ENCODE data around the gene PRRT4. TPM values are rescaled to one million over a fixed set of nuclear protein-coding genes. Genes with fewer than 3 reads are reported as not detected.
A peak's percentile ranks its signal among the peaks of the same experiment; 100 is the strongest.

Gene PRRT4
- total and polyA plus RNA-seq, 8 donors = 0.21 to 0.75 (median 0.46) TPM; not detected in 4

DNA sequence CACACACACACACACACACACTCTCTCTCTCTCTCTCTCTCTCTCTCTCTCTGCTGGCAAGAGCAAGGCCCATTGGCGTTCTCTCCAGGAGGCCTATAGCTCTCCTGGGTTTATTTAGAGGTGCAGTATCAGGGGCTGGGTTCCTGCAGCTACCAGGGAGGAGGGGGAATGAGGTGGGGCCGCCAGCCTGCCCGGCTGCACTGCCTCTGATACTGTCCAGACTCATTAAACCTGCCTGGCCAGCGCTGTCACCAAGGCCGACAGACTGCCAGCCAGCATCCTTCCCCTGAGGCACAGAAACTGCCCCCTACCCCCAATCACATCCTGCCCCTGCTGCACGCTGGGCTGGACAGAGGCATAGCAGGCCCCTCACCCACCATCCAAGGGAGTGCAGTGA is 4.3 kb downstream of the PRRT4 start:
- H3K4me3 ChIP-seq = no peak overlapping the region
- WGBS, 2 donors = 71 to 72% methylated on average over 6 of the region's 6 CpGs
- no peaks in the 10 kb centered on the region for H3K27me3 ChIP-seq
- ATAC-seq (no peak), FAIRE-seq (no peak), DNase-seq (peak in 1 of 6 donors; percentile 38)
- no peak overlapping the region for H3K27ac ChIP-seq
- no peaks in the 10 kb centered on the region for H3K9me3 ChIP-seq
- no peaks in the 10 kb centered on the region for H3K36me3 ChIP-seq
- H3K4me1 ChIP-seq = no peaks in the 10 kb centered on the region
- TF ChIP-seq, protein P1, sequence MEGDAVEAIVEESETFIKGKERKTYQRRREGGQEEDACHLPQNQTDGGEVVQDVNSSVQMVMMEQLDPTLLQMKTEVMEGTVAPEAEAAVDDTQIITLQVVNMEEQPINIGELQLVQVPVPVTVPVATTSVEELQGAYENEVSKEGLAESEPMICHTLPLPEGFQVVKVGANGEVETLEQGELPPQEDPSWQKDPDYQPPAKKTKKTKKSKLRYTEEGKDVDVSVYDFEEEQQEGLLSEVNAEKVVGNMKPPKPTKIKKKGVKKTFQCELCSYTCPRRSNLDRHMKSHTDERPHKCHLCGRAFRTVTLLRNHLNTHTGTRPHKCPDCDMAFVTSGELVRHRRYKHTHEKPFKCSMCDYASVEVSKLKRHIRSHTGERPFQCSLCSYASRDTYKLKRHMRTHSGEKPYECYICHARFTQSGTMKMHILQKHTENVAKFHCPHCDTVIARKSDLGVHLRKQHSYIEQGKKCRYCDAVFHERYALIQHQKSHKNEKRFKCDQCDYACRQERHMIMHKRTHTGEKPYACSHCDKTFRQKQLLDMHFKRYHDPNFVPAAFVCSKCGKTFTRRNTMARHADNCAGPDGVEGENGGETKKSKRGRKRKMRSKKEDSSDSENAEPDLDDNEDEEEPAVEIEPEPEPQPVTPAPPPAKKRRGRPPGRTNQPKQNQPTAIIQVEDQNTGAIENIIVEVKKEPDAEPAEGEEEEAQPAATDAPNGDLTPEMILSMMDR (IDR thresholded peaks at IDR 0.05) = no peak
- intact Hi-C loops (cut with DNase I) = no loop called here

DNA sequence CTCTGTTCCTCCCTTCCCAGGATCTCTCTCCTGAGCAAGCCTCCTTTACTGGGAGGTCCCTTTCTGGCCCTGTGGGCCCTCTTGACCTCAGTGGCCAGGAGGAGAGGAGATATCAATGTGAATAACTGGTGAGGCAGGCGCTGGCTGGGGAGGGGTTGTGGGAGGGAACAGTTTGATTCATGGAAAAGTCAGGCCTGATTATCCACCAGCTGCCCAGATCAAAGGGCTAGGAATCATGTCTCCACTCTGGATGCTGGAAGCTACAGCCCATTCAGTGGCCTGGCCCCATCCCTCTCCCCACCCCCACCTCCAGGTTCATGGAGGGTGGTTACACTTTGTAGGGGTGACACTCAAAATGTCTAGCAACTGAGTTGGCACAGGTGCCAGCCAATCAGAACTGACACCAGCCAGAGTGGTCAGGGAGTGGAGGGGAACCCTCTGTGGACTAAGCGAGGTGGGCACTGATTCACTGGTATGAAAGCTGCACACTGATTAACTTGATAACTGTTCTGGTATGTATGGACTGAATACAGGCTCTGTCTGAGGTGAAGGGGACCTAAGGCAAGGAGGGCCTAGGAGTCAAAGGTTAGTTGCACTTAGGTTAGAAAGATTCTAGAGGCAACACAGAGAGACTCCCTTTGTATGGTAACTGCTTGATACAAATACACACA is 4.8 kb downstream of the PRRT4 start:
- Histone ChIP-seq H3K4me3 (no peak overlapping the region), H3K36me3 (no peaks in the 10 kb centered on the region), H3K27ac (no peak overlapping the region), H3K27me3 (no peaks in the 10 kb centered on the region), H3K4me1 (no peaks in the 10 kb centered on the region), H3K9me3 (no peaks in the 10 kb centered on the region)
- FAIRE-seq = no peak
- DNase-seq = no peak
- TF ChIP-seq, protein P1 (IDR thresholded peaks at IDR 0.05) = no peak
- 85 to 89% methylated on average over 2 of the region's 2 CpGs for WGBS, 2 donors
- no peak for ATAC-seq
- intact Hi-C loops (cut with DNase I) = no loop called here

DNA sequence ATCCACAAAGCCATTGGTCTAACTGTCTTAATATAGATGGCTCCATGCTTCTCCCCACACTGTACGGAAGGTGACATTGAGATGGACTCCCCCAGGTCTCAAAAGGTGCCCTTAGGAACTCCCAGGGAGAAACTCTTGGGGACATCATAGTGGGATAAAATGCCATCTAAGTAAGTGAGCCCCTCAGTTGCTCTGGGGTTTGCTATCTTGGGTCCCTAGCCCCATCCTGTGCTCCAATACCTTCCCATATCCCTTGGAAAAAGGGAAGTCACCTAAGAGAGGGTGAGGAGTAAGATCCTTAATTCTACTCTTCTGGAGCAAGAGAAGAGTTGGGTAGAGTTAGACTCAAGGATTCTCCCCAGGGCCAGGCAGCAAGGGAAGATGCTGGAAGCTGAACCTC is 7.9 kb downstream of the PRRT4 start:
- H3K27ac ChIP-seq = no peak overlapping the region

DNA sequence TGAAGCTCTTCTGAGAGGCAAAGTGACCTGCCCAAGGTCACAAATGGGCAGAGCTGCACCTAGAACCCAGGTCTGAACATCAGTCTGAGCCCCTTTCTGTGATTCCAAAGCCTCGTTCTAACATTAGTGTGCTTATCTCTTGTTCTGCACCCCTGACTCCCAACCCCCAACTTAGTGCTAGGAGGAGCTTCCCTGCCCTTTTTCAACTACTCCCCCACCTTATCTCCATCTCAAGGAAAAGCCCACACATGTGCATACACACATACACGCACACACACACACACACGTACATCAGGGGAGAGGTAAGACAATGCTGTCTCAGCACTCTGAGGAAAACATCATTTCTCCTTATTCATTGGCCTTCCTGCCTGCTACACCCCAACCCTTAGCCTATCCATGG is 8.3 kb downstream of the PRRT4 start:
- no peak for DNase-seq
- no peaks in the 10 kb centered on the region for H3K4me1 ChIP-seq
- intact Hi-C loops (cut with DNase I) = no loop called here
- no peak for ATAC-seq
- no peak for FAIRE-seq
- H3K4me3 ChIP-seq = no peak overlapping the region
- no peaks in the 10 kb centered on the region for H3K9me3 ChIP-seq
- TF ChIP-seq, protein P1 (IDR thresholded peaks at IDR 0.05) = no peak
- H3K27ac ChIP-seq = no peak overlapping the region
- no peaks in the 10 kb centered on the region for H3K36me3 ChIP-seq
- WGBS, 2 donors = 62 to 70% methylated on average over 3 of the region's 3 CpGs
- peaks cover 0 to 4% (median 0%) of the 10 kb centered on the region in 4 donors for H3K27me3 ChIP-seq

More for the DNA sequence above, 7.9 kb downstream of the PRRT4 start:
- no peaks in the 10 kb centered on the region for H3K36me3 ChIP-seq
- 95 to 99% methylated on average over 1 of the region's 1 CpG for WGBS, 2 donors
- H3K27me3 ChIP-seq = peaks cover 0 to 4% (median 0%) of the 10 kb centered on the region in 4 donors
- no peak for FAIRE-seq
- H3K4me1 ChIP-seq = no peaks in the 10 kb centered on the region
- no peak for DNase-seq
- H3K9me3 ChIP-seq = no peaks in the 10 kb centered on the region
- TF ChIP-seq, protein P1 (IDR thresholded peaks at IDR 0.05) = no peak
- intact Hi-C loops (cut with DNase I) = no loop called here
- H3K4me3 ChIP-seq = no peak overlapping the region
- no peak for ATAC-seq

DNA sequence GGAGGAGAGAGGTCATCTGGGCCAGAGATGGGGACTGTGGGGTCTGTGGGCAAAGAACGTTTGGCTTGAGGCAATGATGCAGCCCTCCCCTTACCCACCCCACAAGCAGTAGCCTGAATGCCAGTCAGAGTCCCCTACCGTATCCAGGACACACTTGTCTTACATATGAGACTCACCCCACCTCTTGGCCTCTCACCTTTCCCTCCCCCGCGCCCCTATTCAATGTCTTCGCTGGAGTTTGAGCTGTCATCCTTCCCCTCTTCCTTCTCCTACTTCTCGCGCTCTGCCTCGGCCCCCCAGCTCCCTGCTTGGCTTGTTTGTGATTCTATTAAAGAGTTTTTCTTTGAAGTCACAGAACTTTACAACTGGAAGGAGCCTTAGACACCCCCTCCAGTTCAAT is 8.9 kb downstream of the PRRT4 start:
- WGBS, 2 donors = 59 to 65% methylated on average over 8 of the region's 8 CpGs

More for the DNA sequence above, 8.9 kb downstream of the PRRT4 start:
- DNase-seq (no peak), FAIRE-seq (no peak), ATAC-seq (no peak)
- H3K36me3 ChIP-seq = no peaks in the 10 kb centered on the region
- H3K27ac ChIP-seq = no peak overlapping the region
- H3K9me3 ChIP-seq = no peaks in the 10 kb centered on the region
- H3K4me3 ChIP-seq = no peak overlapping the region
- H3K4me1 ChIP-seq = no peaks in the 10 kb centered on the region
- peaks cover 0 to 4% (median 0%) of the 10 kb centered on the region in 4 donors for H3K27me3 ChIP-seq
- TF ChIP-seq, protein P1 (IDR thresholded peaks at IDR 0.05) = no peak
- intact Hi-C loops (cut with DNase I) = no loop called here
